ENCODE measurements around the gene DHRS7B.
"Not testable (repeated sequence)": the region's sequence is repeated elsewhere in the genome, so short reads cannot be mapped to it uniquely, and the experiment has no call there.

DHRS7B gene

DNA sequence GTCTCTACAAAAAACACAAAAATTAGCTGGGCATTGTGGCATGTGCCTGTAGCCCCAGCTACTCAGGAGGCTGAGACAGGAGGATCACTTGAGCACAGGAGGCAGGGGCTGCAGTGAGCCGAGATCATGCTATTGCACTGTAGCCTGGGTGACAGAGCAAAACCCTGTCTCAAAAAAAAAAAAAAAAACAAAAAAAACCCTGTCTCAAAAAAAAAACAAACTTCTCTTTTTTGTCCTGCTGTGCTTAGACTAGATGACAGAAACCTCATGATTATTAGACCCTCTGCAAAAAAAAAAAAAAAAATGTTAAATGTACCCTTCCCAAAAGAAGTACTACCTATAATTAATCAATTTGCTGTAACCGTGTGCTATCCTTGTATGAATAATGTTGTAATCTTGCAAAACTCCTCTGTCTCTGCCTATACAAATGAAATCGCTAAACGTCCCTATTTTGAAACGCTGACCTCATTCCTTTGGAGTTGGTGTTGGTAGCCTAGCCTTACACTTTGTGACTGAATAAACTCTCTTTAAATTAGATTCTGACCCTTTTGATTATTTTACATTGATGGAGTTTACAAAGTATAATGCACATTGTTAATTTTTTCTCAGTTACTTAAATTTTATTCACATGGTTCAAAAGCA lies 13.6 kb upstream of the DHRS7B start:
- H3K4me3 ChIP-seq (ENCODE audit: low read length), result no peak overlapping the region
- no peak for TF ChIP-seq CTCF (IDR thresholded peaks at IDR 0.05; ENCODE audit: insufficient read depth, low read depth, low read length, missing control alignments)
- no peak for DNase-seq (ENCODE audit: low read depth)

DNA sequence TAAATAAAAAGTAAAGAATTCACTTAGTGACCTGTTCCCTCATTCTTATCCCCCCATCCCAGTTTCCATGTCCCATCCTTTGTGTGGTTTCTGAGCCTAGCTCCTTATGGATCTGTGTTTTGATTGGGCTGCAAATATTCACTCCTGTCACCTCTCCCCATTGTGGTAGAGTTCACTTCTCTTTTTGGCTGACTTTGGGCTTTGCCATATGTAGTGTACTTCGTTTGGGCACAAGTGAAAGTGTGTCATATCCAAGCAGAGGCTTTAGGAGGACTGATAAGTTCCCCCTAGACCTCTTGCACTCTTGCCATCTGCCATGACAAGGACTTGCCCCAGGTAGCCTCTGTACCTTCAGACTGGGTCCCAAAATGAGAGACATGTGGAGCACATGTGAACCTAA lies 13.0 kb upstream of the DHRS7B start:
- DNase-seq (ENCODE audit: low read depth), result no peak
- TF ChIP-seq CTCF (IDR thresholded peaks at IDR 0.05; ENCODE audit: insufficient read depth, low read depth, low read length, missing control alignments), result no peak
- H3K4me3 ChIP-seq (ENCODE audit: low read length), result no peak overlapping the region

- not testable (repeated sequence) for DNase-seq (ENCODE audit: low read depth); H3K4me3 ChIP-seq (ENCODE audit: low read length)
These were observed 12.0 kb upstream of the DHRS7B start for GRCh38 chr17:21114791-21115190.

GRCh38 chr17:21119247-21119918 lies 7.4 kb upstream of the DHRS7B start:
- no peak overlapping the region for H3K4me3 ChIP-seq (ENCODE audit: low read length)
- peak; percentile 74 for DNase-seq (ENCODE audit: low read depth)
- peak; percentile 97 for TF ChIP-seq CTCF (IDR thresholded peaks at IDR 0.05; ENCODE audit: insufficient read depth, low read depth, low read length, missing control alignments)

DNA sequence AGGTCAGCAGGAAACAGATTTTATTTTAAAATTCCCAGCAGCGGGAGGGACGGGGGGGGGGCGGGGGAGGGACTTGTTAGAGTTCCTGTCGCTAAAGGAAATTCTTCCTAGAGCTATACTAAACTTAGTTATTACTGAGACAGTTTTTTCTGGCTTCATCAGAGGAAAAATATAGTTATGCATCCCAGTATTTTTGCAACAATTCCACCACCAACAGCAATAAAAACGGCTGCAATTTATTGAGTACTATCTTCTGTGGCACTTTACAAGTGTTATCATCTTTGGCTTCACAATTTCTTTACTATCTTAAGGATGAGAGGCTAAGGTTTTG lies 6.9 kb upstream of the DHRS7B start:
- no peak overlapping the region for H3K4me3 ChIP-seq (ENCODE audit: low read length)
- DNase-seq (ENCODE audit: low read depth), result no peak
- TF ChIP-seq CTCF (IDR thresholded peaks at IDR 0.05; ENCODE audit: insufficient read depth, low read depth, low read length, missing control alignments), result no peak

DNA sequence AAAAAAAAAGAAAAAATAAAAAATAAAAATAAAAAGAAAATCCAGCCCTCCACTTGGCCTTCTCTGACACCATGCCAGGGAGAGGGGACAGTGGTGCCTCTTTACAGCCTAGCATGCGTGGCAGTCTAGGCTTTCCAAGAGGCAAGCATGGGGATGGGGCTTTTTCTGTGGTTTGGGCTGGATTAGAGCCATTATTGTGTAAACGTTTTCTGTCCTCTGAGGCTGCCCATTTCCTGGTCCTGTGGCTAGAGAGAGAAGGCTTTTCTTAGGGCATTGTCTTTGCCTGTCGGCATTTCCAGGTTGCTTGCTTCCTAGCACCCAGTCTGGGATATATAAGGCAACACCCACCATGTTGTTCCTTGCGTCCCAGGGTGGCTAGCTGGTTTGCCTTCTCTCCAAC lies 2.7 kb upstream of the DHRS7B start:
- DNase-seq (ENCODE audit: low read depth), result no peak
- H3K4me3 ChIP-seq (ENCODE audit: low read length), result no peak overlapping the region
- no peak for TF ChIP-seq CTCF (IDR thresholded peaks at IDR 0.05; ENCODE audit: insufficient read depth, low read depth, low read length, missing control alignments)

GRCh38 chr17:21124517-21124916 lies 2.2 kb upstream of the DHRS7B start:
- not testable (repeated sequence) for DNase-seq (ENCODE audit: low read depth)

GRCh38 chr17:21125862-21126261 lies 902 bp upstream of the DHRS7B start:
- TF ChIP-seq CTCF (IDR thresholded peaks at IDR 0.05; ENCODE audit: insufficient read depth, low read depth, low read length, missing control alignments), result no peak
- no peak for DNase-seq (ENCODE audit: low read depth)
- peak overlapping the region; percentile 94 for H3K4me3 ChIP-seq (ENCODE audit: low read length)

More at GRCh38 chr17:21124517-21124916, 2.2 kb upstream of the DHRS7B start:
- H3K4me3 ChIP-seq (ENCODE audit: low read length), result not testable (repeated sequence)

All from epithelial cell of esophagus (primary cell).